Fibroblast of skin of left quadriceps (primary cell): ENCODE measurements around the gene GLRX2.
"Not testable (repeated sequence)": the region's sequence is repeated elsewhere in the genome, so short reads cannot be mapped to it uniquely, and the experiment has no call there.

Experiments used
- DNase-seq, 2 experiments: peaks; one replicate each; pipeline ENCODE4 v3.0.0-alpha.2; 2013; ENCODE audit warnings: low read depth in 2 of 2

GLRX2 gene, protein sequence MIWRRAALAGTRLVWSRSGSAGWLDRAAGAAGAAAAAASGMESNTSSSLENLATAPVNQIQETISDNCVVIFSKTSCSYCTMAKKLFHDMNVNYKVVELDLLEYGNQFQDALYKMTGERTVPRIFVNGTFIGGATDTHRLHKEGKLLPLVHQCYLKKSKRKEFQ

DNA sequence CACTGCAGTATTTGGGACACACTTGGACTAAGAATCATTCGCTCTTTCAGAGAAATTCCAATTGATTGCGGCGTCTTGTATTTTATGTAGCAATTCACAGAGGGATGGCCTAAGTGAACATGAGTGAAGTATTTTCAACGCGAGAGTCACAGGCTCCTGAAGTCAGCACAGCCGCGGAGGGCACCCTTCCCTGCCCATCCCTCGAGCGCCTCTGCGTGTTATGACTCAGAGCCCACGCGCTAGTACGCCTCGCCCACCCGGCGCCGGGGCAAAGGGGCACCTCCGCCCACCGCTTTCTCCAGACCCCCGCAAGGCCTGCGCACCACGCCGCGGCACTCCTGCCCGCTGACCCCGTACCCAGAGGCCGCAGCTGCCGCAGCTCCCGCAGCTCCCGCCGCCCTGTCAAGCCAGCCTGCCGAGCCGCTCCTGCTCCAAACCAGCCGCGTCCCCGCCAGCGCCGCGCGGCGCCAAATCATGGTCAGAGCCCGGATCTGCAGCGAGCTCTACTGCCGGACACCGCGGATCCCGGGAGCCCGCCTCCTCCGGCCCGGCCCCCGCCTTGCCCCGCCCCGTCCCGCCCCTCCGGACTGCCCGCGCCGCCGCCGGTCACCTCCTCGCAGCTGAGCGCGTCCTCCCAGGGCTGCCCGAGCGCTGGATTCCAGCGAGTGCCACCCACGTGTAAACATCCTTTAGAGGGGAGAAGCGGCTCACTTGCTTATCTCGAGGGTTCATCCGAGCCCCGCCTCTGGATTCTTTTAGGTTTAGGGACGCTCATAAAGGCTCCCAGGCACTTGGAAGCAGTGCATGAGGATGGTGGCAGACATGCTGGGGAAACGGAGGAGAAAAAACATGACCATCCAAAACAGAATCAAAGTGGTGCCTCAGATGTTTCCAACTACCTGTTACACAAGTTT is at the start of gene GLRX2:
TSS of gene GLRX2 (minus strand) at position 508 of the 914 bp plus-strand sequence. CDS start at position 476, 32 bp downstream.
- DNase-seq: peak; percentile 52 to 60

DNA sequence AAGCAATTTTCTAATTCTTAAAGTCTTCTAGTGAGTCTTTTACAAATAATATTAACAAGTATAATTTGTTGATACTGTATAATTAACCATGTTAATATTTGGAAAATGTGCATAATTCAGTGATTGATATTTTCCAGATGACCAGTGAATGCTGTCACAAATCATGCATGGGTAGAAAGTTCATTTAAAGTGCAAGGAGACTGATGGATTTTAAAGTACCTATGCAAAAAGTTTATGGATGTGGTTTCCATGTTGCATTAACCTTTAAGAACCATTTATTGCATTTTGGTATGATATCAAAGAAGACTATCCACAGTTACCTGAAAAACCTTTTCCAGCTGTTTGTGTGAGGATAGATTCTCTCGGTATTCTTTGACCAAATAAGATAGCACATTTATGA is 39.8 kb upstream of the GLRX2 start:
- DNase-seq: no peak

- DNase-seq: no peak
Measured at GRCh38 chr1:193144361-193144938, 39.2 kb upstream of the GLRX2 start.

GRCh38 chr1:193143285-193143684 is 38.1 kb upstream of the GLRX2 start:
- DNase-seq: peak; percentile 7 to 9

- DNase-seq: no peak
Measured at GRCh38 chr1:193142409-193142808, 37.2 kb upstream of the GLRX2 start.

DNA sequence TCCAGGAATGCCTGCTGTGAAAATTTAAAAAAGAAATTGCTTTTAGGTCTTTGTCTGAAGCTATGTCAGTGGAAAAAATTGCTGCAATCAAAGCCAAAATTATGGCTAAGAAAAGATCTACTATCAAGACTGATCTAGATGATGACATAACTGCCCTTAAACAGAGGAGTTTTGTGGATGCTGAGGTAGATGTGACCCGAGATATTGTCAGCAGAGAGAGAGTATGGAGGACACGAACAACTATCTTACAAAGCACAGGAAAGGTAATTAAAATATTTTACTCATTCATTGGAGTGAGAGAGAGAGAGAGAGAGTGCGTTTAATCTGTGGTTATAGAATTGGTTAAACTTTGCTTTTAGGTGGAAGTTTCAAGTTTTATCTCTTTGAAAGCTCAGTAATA is 36.6 kb upstream of the GLRX2 start:
- DNase-seq: no peak

- no peak for DNase-seq
Measured at GRCh38 chr1:193140254-193140653, 35.0 kb upstream of the GLRX2 start.

GRCh38 chr1:193131266-193131860 is 26.1 kb upstream of the GLRX2 start:
- DNase-seq: no peak

GRCh38 chr1:193125369-193125768 is 20.2 kb upstream of the GLRX2 start:
- DNase-seq: no peak

GRCh38 chr1:193123751-193124150 is 18.5 kb upstream of the GLRX2 start:
- DNase-seq: no peak

DNA sequence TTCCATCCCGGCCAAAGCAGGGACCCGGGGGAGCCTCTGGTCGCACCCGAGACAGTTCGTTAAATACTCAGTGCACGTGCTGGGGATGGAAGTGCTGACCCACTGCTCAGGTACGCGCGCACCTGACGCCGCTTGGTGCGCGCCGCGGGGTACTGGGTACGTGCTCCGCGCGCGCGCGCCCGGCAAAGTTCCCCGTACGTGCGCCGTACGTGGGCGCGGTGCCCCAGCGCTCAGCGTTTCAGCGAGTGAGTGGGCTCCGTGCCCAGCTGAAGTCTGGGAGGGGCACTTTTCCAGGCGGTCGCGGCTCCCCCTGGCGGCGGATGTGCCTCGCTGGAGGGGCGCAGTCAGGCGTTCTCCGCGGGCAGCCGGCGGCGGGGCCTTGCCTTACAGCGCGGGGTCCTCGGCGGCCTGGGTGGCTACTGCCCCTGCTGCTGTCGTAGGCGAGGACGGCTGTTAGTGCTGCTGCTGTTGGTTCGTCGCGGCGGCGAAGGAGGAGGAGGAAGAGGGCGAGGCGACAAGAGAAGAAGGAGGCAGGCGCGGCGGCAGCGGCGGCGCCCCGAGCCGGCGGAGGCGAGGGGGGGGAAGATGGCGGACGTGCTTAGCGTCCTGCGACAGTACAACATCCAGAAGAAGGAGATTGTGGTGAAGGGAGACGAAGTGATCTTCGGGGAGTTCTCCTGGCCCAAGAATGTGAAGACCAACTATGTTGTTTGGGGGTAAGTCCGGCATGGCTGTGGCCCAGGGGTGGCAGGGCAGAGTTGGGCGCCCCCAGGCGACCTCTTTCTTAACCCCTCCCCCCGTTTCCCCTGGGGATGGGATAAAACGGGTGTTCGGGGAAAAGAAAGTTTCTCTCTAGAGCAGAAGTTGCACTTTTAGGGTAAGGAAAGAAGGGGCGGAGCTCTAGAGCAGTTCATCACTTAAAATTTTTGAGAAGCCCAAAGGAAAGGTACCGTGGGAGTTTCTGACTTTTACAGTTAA is 16.7 kb upstream of the GLRX2 start, which contains the start of gene CDC73:
TSS of gene CDC73 (plus strand) at position 416 of the 978 bp plus-strand sequence. CDS start at position 586, 170 bp downstream.
- DNase-seq: peak; percentile 92 to 94

GRCh38 chr1:193120604-193121166 is 15.5 kb upstream of the GLRX2 start:
- DNase-seq: no peak

DNA sequence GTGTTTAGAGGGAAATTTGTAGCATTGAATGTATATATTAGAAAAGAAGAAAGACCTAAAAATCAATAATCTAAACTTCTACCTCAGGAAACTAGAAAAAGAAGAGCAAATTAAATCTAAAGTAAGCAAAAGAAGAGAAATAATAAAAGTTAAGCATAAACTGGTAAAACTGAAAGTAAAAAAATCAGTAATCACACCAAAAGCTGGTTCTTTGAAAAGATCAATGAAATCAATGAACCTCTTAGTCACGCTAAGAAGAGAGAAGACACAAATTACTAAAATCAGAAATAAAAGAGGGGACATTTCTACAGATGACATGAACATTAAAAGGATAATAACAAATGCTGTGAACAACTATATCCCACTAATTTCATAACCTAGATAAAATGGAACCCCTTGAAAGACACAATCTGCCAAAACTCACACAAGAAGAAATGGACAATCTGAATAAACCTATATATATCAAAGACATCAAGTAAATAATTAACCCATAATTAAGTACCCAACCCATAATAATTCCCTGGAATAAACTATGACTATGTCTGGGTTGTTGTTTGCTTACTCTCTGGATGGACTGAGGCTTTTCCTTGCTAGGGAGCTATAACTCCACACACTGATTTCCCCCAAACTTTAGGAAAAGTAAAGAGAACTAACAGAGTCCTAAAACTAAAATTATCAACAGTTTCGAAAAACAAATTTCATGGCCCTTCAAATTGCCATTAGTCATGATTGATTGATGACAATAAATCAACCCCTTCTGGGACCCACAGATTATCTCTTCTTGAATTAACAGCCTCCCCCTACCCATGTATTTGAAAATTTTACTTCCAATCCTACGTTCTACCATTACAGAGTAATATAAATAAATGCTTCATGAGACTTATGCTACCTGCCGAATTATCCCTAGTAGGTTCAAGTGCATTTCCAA is 13.9 kb upstream of the GLRX2 start:
- DNase-seq: no peak

DNA sequence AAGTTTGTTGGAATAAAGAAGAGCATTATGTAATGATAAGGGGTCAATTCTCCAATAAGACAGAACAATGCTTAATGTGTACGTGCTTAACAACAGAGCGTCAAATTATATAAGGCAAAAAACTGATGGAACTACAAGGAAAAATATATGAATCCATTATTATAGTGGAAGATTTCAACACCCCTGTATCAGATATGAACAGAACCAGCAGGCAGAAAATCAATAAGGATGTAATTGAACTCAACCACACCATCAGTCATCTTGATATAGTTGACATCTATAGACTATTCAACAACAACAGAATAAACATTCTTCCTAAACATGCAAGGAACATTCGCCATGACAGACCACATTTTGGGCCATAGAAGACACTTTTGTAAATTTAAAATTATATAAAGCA is 13.0 kb upstream of the GLRX2 start:
- DNase-seq: no peak

GRCh38 chr1:193117167-193117566 is 12.0 kb upstream of the GLRX2 start:
- DNase-seq: not testable (repeated sequence)

DNA sequence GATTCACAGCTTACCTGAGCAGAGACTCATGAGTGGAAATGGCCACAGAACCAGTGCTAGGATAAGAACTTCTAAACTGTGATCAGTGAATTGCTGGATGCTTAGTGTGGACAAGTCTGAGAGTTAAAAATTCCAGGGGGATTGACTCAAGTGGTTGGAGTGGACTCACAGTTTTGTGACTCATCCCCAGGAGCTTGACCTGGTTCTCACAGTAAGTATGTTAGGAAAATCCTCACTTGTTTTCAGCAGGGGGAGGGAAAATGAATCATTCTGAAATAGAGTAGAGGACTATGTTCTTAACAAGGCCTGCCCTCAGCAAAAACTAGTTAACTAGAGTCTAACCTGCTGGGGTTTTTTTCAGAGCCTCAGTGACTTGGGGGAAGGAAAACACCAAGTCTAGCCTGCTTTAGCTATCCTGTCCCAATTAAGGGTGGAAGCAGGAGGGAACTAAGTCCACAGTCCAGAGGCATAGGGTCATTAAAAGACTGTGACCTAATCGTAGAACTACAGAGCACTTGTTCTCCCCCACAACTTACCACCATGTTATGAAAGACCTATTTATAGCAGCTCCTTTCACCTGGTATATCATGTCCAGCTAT is 10.5 kb upstream of the GLRX2 start:
- peak; percentile 87 to 90 for DNase-seq

DNA sequence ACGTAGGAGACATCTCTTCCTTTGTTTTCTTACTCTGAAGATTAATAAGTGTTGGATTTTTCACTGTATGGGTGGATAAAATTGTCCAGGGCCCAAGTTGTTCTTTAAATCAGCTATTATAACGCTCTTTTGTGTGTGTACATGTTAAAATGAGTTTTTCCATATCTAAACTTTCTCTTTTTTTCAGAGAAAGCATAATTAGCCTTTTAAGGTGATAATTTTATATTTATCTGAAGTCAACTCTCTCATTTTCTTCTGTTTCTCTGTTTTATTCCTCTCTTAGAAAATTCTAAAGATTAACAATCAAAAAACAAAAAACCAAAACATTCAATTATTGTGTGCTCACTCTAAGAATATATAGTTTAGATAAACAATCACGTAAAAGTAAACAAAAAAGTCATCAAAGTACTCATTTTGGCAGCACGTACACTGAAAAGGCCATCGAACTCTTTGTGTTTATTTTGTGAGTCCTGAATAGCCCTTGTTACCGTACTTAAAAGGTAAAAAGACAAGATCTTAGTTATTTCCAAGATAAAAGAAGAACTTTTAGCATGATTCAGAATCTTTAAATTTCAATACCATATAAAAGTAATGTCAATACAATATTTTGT is 9.4 kb upstream of the GLRX2 start:
- DNase-seq: no peak

DNA sequence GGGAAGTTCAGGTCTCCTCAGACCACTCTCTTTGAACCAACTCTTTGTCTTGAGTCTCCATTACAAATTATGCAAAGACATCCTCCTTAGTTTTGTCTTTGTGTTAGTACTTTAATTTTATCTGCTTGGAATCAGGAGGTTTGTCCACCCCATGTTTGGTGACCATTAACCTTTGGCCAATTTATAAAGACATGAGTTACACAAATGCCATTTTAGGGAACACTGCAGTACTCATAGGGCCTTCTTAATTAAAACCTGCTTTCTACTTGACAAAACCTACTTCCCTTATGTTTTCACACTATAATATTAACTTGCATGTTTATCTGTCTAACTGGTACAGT is 8.7 kb upstream of the GLRX2 start:
- DNase-seq: no peak
